WTC11 (cell line): Measurements from ENCODE around the gene CROCC. TPM values are rescaled to one million over a fixed set of nuclear protein-coding genes. Genes with fewer than 3 reads are reported as not detected.

Experiments used
- ATAC-seq: fragments of 200-7000 bp; cut with Tn5 transposase; 2 replicates; pipeline ENCODE4 v1.10.0; 2021; ENCODE audit warnings: mild to moderate bottlenecking, moderate library complexity
- CTCF ChIA-PET: fragments of 300-600 bp; sonication (Branson Sonifier 250); formaldehyde crosslinking; loops from one replicate; lab custom pipeline; 2021; ENCODE audit warnings: antibody characterized with exemption; lab: Charles Lee
- POLR2A ChIA-PET: fragments of 350-600 bp; sonication (Branson Sonifier 250); formaldehyde crosslinking; loops from one replicate; lab custom pipeline; 2021; ENCODE audit warnings: antibody characterized with exemption; lab: Charles Lee
- DNase-seq: peaks from one replicate; pipeline ENCODE4 v3.0.0; 2021; ENCODE audit warnings: low spot score
- H3K27ac Mint-ChIP-seq: 2 replicates; pipeline ENCODE4 v1.8.0; 2021; ENCODE audit warnings: mixed read lengths
- H3K27me3 Mint-ChIP-seq: 2 replicates; pipeline ENCODE4 v1.8.0; 2021; ENCODE audit warnings: low read depth, mild to moderate bottlenecking, moderate library complexity, mixed read lengths
- H3K36me3 Mint-ChIP-seq: 2 replicates; pipeline ENCODE4 v1.8.0; 2021; ENCODE audit warnings: mixed read lengths
- H3K4me1 Mint-ChIP-seq: 2 replicates; pipeline ENCODE4 v1.8.0; 2022; ENCODE audit warnings: mixed read lengths
- H3K4me3 Mint-ChIP-seq: 2 replicates; pipeline ENCODE4 v1.8.0; 2021; ENCODE audit warnings: mild to moderate bottlenecking, moderate library complexity, mixed read lengths
- H3K9me3 Mint-ChIP-seq: 2 replicates; pipeline ENCODE4 v1.8.0; 2021; ENCODE audit warnings: mixed read lengths
- ATF1 ChIP-seq: sonication (generic); formaldehyde crosslinking; IDR thresholded peaks from 2 replicates; pipeline ENCODE4 v1.8.1; 2023; ENCODE audit warnings: mild to moderate bottlenecking, moderate library complexity, missing genetic modification reagents
- CBFB ChIP-seq: sonication (generic); formaldehyde crosslinking; IDR thresholded peaks from 2 replicates; pipeline ENCODE4 v1.8.1; 2022; ENCODE audit warnings: mild to moderate bottlenecking, low read depth, missing genetic modification reagents
- CREM ChIP-seq: sonication (generic); formaldehyde crosslinking; IDR thresholded peaks from 2 replicates; pipeline ENCODE4 v1.8.1; 2022; ENCODE audit warnings: mild to moderate bottlenecking, missing genetic modification reagents, moderate library complexity
- GRHL2 ChIP-seq: fragments of 250-450 bp; sonication (Bioruptor Pico); IDR thresholded peaks from 2 replicates; pipeline ENCODE4 v1.8.0; 2022; ENCODE audit warnings: mild to moderate bottlenecking, moderate library complexity; ENCODE audit not compliant: insufficient replicate concordance, severe bottlenecking
- GTF2I ChIP-seq: fragments of 250-450 bp; sonication (Bioruptor Pico); conservative IDR thresholded peaks from 2 replicates; pipeline ENCODE4 v1.4.0; 2021; ENCODE audit warnings: mild to moderate bottlenecking
- MYBL2 ChIP-seq: sonication (generic); formaldehyde crosslinking; IDR thresholded peaks from 2 replicates; pipeline ENCODE4 v1.8.1; 2023; ENCODE audit warnings: mild to moderate bottlenecking, moderate library complexity, missing genetic modification reagents
- NFE2L1 ChIP-seq: sonication (generic); formaldehyde crosslinking; IDR thresholded peaks from 2 replicates; pipeline ENCODE4 v1.8.1; 2023; ENCODE audit warnings: missing genetic modification reagents
- PREB ChIP-seq: sonication (generic); formaldehyde crosslinking; IDR thresholded peaks from 2 replicates; pipeline ENCODE4 v1.8.1; 2022; ENCODE audit warnings: mild to moderate bottlenecking, missing genetic modification reagents, moderate library complexity, borderline replicate concordance
- RELA ChIP-seq: sonication (generic); formaldehyde crosslinking; IDR thresholded peaks from 2 replicates; pipeline ENCODE4 v1.8.1; 2022; ENCODE audit warnings: missing genetic modification reagents, mild to moderate bottlenecking, borderline replicate concordance
- USF2 ChIP-seq: sonication (generic); formaldehyde crosslinking; IDR thresholded peaks from 2 replicates; pipeline ENCODE4 v1.8.1; 2023; ENCODE audit warnings: mild to moderate bottlenecking, missing genetic modification reagents, moderate library complexity
- ZNF138 ChIP-seq: sonication (generic); formaldehyde crosslinking; conservative IDR thresholded peaks from 2 replicates; pipeline ENCODE4 v1.8.1; 2022; ENCODE audit warnings: mild to moderate bottlenecking, moderate library complexity, missing genetic modification reagents
- ZNF219 ChIP-seq: sonication (generic); formaldehyde crosslinking; IDR thresholded peaks from 2 replicates; pipeline ENCODE4 v1.8.0; 2023; ENCODE audit warnings: missing genetic modification reagents, mild to moderate bottlenecking, borderline replicate concordance
- ZNF416 ChIP-seq: fragments of 250-450 bp; sonication (Bioruptor Pico); IDR thresholded peaks from 2 replicates; pipeline ENCODE4 v1.9.0; 2021; ENCODE audit warnings: mild to moderate bottlenecking, inconsistent platforms
- total RNA-seq: library from RNA; stranded (reverse); gene quantifications from 3 replicates; pipeline ENCODE4 v1.2.3, GENCODE V29; 2021
- TF ChIP-seq, protein P1 (sequence below): sonication (generic); formaldehyde crosslinking; IDR thresholded peaks from 2 replicates; pipeline ENCODE4 v1.8.1; 2022; ENCODE audit warnings: mild to moderate bottlenecking, moderate library complexity, missing genetic modification reagents

The CROCC gene
- total RNA-seq, 1 experiment from 2014 or later, result 75.6 TPM

DNA sequence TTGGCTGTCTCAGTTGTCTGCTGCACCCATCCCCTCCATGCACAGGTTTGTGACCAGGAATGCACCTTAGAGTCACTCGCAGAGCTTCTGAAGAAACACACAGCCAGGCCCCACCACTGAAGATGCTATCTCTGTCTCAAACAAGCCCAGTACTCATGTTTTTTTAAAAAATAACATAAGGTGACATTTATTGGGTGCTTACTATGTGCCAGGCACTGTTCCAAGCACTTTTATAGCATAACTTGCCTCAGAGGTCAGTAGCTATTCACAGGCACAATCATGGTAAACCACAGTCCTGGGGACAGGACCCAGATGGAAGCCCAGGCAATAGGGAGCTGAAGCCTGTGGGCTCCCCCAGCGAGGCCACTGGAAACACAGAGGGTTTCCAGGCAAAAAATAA, 98.8 kb downstream of the CROCC start:
- H3K27ac Mint-ChIP-seq, result no peak overlapping the region
- TF ChIP-seq ZNF219 (CRISPR knock-in tag), result no peak
- TF ChIP-seq ZNF416 (CRISPR knock-in tag), result no peak
- TF ChIP-seq RELA (CRISPR knock-in tag), result no peak
- TF ChIP-seq CBFB, result no peak
- no peak for TF ChIP-seq GTF2I
- TF ChIP-seq GRHL2, result no peak
- TF ChIP-seq ATF1, result no peak
- TF ChIP-seq ZNF138, result no peak
- no peak for TF ChIP-seq MYBL2 (CRISPR knock-in tag)
- TF ChIP-seq PREB (CRISPR knock-in tag), result no peak
- no peak for TF ChIP-seq CREM
- TF ChIP-seq, protein P1, sequence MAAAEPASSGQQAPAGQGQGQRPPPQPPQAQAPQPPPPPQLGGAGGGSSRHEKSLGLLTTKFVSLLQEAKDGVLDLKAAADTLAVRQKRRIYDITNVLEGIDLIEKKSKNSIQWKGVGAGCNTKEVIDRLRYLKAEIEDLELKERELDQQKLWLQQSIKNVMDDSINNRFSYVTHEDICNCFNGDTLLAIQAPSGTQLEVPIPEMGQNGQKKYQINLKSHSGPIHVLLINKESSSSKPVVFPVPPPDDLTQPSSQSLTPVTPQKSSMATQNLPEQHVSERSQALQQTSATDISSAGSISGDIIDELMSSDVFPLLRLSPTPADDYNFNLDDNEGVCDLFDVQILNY (CRISPR knock-in tag), result no peak
- no peak for TF ChIP-seq NFE2L1 (CRISPR knock-in tag)
- TF ChIP-seq USF2 (CRISPR knock-in tag), result no peak
- no peak overlapping the region for H3K4me3 Mint-ChIP-seq
- ChIA-PET POLR2A (no interaction called here), CTCF (interaction anchor here (1.1 kb wide), 1 partner anchor 34 kb away, joined by 3 read pairs; no protein-coding TSS in a partner anchor)
- no peaks in the 10 kb centered on the region for H3K9me3 Mint-ChIP-seq
- peaks cover 10% of the 10 kb centered on the region for H3K4me1 Mint-ChIP-seq
- peaks cover 69% of the 10 kb centered on the region for H3K36me3 Mint-ChIP-seq
- H3K27me3 Mint-ChIP-seq, result no peaks in the 10 kb centered on the region
- ATAC-seq, result no peak
- no peak for DNase-seq

DNA sequence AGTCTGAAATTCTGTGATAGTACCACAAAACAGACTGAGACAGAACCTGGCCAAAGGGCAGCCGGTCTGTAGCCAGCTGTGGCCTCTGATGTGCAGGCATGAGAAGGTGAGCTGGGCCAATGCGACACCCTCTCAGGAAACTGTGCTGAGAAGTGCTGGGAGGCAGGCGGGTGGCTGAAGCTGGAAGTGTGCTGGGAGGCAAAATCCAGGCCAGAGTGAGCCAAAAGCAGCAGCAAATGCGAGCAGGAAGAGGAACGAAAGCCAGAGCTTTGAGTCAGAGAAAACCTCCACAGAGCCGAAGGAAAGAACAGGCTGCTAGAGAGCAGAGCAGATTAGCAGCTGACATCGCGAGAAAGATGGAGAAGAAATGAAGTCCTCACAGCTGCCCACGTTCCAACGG, 100.2 kb downstream of the CROCC start:
- ChIA-PET POLR2A (interaction anchor here (1.0 kb wide), 1 partner anchor 15 kb away, joined by 3 read pairs; no protein-coding TSS in a partner anchor), CTCF (interaction anchor here (1.7 to 3.2 kb wide), 2 partner anchors 35 to 70 kb away, joined by 4 to 14 read pairs; no protein-coding TSS in a partner anchor)
- ATAC-seq, result no peak
- TF ChIP-seq ZNF219 (CRISPR knock-in tag), result no peak
- peaks cover 72% of the 10 kb centered on the region for H3K36me3 Mint-ChIP-seq
- H3K27me3 Mint-ChIP-seq, result no peaks in the 10 kb centered on the region
- no peak overlapping the region for H3K27ac Mint-ChIP-seq
- H3K4me1 Mint-ChIP-seq, result no peaks in the 10 kb centered on the region
- H3K4me3 Mint-ChIP-seq, result no peak overlapping the region
- no peak for DNase-seq
- H3K9me3 Mint-ChIP-seq, result no peaks in the 10 kb centered on the region

Other genes with a start within 250 kb of the CROCC start
- gene RNU1-4, start 181.4 kb upstream of the CROCC start, total RNA-seq, result 1,028 to 1,267 TPM (median 1,197 TPM) in 3 replicates
- gene RNU1-2, start 26.0 kb upstream of the CROCC start, total RNA-seq, result 1,028 to 1,267 TPM (median 1,197 TPM) in 3 replicates
- 136 to 144 TPM (median 141 TPM) in 3 replicates for gene MFAP2, start 58.7 kb downstream of the CROCC start, total RNA-seq
- 84.8 to 95.9 TPM (median 93.1 TPM) in 3 replicates for gene ATP13A2, start 90.0 kb downstream of the CROCC start, total RNA-seq
- 81.5 to 90.1 TPM (median 89.5 TPM) in 3 replicates for gene SDHB, start 132.1 kb downstream of the CROCC start, total RNA-seq
- gene PADI2, start 197.5 kb downstream of the CROCC start, total RNA-seq, result 3.8 to 5.1 TPM (median 4.4 TPM) in 3 replicates